ENCODE data around the gene MSMB.

Gene MSMB

DNA sequence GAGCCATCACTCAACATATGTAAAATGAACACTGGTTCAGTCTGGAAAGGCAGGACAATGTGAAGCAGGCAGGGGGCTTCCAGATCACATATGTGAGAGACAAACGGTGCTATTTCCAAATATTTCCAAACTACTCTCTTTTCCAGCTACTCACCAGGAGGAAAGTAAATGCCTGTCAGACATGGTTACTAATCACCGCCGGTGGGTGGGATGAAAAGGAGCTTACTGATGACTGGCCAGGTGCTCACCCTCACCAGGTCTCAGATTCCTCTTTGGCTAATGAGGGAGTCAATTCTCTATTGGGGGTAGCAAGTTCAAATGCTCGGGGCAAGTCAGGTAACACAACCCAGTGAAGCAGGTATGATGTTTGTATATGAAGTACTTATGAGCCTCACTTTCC is 9.7 kb upstream of the MSMB start:
- no peak overlapping the region for H2AFZ ChIP-seq (ENCODE audit: low read depth)
- H3K27ac ChIP-seq = no peak overlapping the region
- no peaks in the 10 kb centered on the region for H4K20me1 ChIP-seq (ENCODE audit: insufficient read depth)
- H3K9ac ChIP-seq = no peak overlapping the region
- no peaks in the 10 kb centered on the region for H3K4me1 ChIP-seq (ENCODE audit: low read depth, poor library complexity, severe bottlenecking)
- no peak for TF ChIP-seq CTCF (conservative IDR thresholded peaks at IDR 0.05; ENCODE audit: low read depth, low read length)
- no peak overlapping the region for H3K4me2 ChIP-seq
- H3K4me3 ChIP-seq (IDR thresholded peaks at IDR 0.05; ENCODE audit: insufficient read depth, low read depth, low read length) = no peak overlapping the region
- H3K79me2 ChIP-seq (ENCODE audit: insufficient read depth, low read depth) = no peaks in the 10 kb centered on the region
- H3K36me3 ChIP-seq (ENCODE audit: insufficient read depth) = no peaks in the 10 kb centered on the region
- H3K27me3 ChIP-seq (ENCODE audit: insufficient read depth, low read depth) = no peaks in the 10 kb centered on the region

- Histone ChIP-seq H3K27ac (no peak overlapping the region), H2AFZ (ENCODE audit: low read depth) (no peak overlapping the region), H3K36me3 (ENCODE audit: insufficient read depth) (no peaks in the 10 kb centered on the region), H3K79me2 (ENCODE audit: insufficient read depth, low read depth) (no peaks in the 10 kb centered on the region), H3K4me3 (IDR thresholded peaks at IDR 0.05; ENCODE audit: insufficient read depth, low read depth, low read length) (no peak overlapping the region), H3K4me1 (ENCODE audit: low read depth, poor library complexity, severe bottlenecking) (no peaks in the 10 kb centered on the region), H3K9ac (no peak overlapping the region), H3K4me2 (no peak overlapping the region), H3K27me3 (ENCODE audit: insufficient read depth, low read depth) (no peaks in the 10 kb centered on the region), H4K20me1 (ENCODE audit: insufficient read depth) (no peaks in the 10 kb centered on the region)
- no peak for TF ChIP-seq CTCF (conservative IDR thresholded peaks at IDR 0.05; ENCODE audit: low read depth, low read length)
These were observed 7.7 kb upstream of the MSMB start for GRCh38 chr10:46053534-46054434.

- Histone ChIP-seq H4K20me1 (ENCODE audit: insufficient read depth) (no peaks in the 10 kb centered on the region), H3K4me1 (ENCODE audit: low read depth, poor library complexity, severe bottlenecking) (no peaks in the 10 kb centered on the region), H3K36me3 (ENCODE audit: insufficient read depth) (no peaks in the 10 kb centered on the region), H2AFZ (ENCODE audit: low read depth) (no peak overlapping the region), H3K27ac (no peak overlapping the region), H3K9ac (no peak overlapping the region), H3K27me3 (ENCODE audit: insufficient read depth, low read depth) (no peaks in the 10 kb centered on the region), H3K79me2 (ENCODE audit: insufficient read depth, low read depth) (no peaks in the 10 kb centered on the region), H3K4me3 (IDR thresholded peaks at IDR 0.05; ENCODE audit: insufficient read depth, low read depth, low read length) (no peak overlapping the region), H3K4me2 (no peak overlapping the region)
- no peak for TF ChIP-seq CTCF (conservative IDR thresholded peaks at IDR 0.05; ENCODE audit: low read depth, low read length)
These were observed 6.8 kb upstream of the MSMB start for GRCh38 chr10:46052791-46053375.

DNA sequence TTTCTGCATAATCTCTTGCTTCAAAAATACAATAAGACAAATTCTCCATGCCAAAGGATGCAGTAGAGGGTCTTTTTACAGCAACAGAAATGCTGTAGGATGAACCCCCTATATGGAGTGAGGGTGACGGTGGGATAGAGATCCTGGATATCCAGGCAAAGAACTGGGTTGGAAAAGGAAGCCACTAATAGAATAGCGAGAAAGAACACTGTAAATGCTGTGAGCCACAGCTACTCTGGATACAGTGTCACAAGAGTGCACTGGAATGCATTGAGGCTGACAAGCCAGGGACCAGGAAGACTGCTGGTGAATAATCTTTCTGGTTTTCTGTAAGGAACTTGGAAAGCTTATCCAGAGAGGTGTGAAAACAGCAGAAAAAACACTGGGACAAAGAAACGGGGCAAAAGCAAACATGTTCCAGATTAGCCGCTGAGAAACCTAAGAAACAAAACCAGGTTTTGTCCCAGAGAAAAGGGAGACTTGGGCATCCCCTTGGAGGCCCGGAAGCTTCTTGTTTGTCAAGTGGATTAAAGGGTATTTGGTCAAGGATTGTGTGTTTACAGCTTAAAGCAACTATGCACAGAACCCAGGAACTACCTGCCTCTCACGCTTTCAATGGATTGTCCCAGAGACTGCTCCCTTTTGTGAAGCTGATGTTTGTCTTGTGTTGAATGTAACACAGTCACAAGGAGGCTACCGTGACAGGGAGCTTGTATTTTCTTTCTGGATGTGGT is 6.2 kb upstream of the MSMB start:
- no peak for TF ChIP-seq CTCF (conservative IDR thresholded peaks at IDR 0.05; ENCODE audit: low read depth, low read length)
- Histone ChIP-seq H3K4me1 (ENCODE audit: low read depth, poor library complexity, severe bottlenecking) (no peaks in the 10 kb centered on the region), H3K36me3 (ENCODE audit: insufficient read depth) (no peaks in the 10 kb centered on the region), H4K20me1 (ENCODE audit: insufficient read depth) (no peaks in the 10 kb centered on the region), H3K27ac (no peak overlapping the region), H2AFZ (ENCODE audit: low read depth) (no peak overlapping the region), H3K9ac (no peak overlapping the region), H3K4me2 (no peak overlapping the region), H3K27me3 (ENCODE audit: insufficient read depth, low read depth) (no peaks in the 10 kb centered on the region), H3K4me3 (IDR thresholded peaks at IDR 0.05; ENCODE audit: insufficient read depth, low read depth, low read length) (no peak overlapping the region), H3K79me2 (ENCODE audit: insufficient read depth, low read depth) (no peaks in the 10 kb centered on the region)

All from KMS-11 (cell line).